GM19324 (cell line): Measurements from ENCODE around the gene ARHGAP19.

Source experiments
- ATAC-seq: cut with Tn5 transposase; IDR thresholded peaks from one replicate; pipeline ENCODE4 v1.9.1; 2021; ENCODE audit warnings: mild to moderate bottlenecking, moderate library complexity; ENCODE audit not compliant: unreplicated experiment, low FRiP score

The ARHGAP19 gene, protein sequence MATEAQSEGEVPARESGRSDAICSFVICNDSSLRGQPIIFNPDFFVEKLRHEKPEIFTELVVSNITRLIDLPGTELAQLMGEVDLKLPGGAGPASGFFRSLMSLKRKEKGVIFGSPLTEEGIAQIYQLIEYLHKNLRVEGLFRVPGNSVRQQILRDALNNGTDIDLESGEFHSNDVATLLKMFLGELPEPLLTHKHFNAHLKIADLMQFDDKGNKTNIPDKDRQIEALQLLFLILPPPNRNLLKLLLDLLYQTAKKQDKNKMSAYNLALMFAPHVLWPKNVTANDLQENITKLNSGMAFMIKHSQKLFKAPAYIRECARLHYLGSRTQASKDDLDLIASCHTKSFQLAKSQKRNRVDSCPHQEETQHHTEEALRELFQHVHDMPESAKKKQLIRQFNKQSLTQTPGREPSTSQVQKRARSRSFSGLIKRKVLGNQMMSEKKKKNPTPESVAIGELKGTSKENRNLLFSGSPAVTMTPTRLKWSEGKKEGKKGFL

DNA sequence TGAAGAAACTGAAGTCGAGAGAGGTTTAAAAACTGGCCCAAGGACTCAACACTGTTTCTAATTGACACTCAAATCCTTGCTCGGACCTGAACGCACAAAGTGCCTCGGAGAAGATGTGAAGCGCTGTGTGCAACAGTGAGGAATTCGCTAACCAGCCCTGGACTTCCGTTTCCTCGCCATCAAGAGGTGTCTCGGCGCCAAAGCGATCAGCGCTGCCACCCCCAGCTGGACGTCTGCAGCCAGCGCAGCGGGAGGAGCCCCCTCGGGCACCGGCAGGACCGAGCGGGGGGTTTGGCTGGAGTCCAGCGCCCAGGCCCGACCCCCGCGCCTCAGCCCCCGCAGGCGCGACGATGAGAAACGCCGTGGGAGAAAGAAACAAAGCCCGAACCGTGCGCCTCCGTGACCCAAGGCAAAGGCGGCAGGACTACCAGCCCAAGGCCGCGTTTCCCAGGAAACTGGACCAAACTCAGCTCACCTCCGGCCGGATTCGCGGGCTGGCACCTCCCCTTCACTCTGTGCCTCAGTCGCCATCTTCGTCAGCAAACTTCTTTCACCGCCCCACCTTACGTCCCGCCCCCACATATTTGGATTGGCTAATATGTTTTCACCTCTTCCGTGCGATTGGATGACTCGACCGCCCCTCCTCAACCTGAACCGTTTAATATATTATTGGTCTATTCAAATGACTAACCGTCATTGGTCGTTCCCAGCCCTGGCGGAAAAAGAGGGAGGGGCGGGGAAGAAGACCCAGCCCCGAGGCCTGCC lies at the start of gene ARHGAP19:
Gene ARHGAP19 (minus strand): TSS at position 541 of the 765 bp plus-strand sequence. CDS start 10 bp downstream, at position 531.
- peak; percentile 94 for ATAC-seq

- no peak for ATAC-seq
Observed at GRCh38 chr10:97341416-97341815, 49.0 kb upstream of the ARHGAP19 start.

DNA sequence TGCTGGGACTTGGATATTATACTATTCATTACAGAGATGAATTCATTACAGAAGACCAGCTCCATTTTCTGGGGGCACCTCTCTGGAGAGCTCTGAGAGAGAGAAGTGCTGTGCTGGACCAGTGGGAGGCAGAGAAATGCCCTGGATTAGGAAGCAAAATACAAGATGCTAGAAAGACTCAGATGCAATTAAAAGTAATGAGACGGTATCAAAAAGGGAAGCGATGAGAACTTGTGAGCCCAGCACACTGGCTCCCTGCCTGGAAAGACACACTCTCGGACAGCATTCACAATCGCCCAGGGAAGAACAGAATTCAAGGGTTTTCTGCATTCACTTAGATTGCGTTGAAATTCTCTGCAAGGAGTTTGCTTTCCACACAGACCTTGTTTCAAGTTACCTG lies 45.6 kb upstream of the ARHGAP19 start:
- ATAC-seq = no peak

DNA sequence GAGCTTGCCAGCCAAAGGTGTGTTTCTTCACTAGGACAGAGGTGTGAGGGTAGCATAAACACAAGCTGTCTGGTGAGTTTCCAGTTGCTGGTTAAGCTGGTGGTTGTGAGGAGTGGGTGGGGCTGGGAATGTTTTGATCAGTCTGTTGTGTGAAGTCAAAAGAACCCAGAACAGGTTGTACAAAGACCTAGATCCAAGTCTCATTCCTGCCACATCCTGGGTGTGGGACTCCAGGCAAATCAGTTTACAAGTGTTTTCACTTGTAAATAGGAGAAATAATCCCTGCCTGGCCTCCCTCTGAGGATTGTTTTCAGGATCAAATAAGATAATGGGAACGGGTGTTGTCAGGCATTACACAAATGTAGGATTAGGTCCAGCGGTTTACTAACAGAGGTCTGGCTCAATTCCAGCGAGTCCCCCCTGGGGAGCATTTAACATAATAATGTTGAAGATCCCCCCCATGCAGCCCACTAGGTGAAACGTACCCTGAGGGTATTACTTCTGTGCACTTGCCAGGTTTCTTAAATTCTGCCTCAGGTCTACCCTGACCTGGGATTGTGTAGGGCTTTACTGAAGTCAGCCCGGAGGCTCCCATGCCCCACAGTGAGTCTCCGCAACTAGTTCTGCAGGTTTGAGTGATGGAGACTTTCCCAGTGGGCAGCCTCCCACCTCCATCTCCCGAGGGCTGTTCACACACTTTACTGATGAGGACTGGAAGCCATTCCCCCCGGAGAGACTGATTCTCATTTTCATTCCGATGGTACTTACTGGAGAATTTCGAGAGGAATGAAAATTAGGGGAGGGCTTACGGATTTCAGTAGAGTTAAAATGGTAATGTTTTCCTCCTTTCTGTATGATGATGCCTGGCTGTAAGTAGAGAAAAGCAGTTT lies 44.8 kb upstream of the ARHGAP19 start:
- no peak for ATAC-seq

- ATAC-seq = no peak
Observed at GRCh38 chr10:97336446-97336845, 44.0 kb upstream of the ARHGAP19 start.

- ATAC-seq = no peak
Observed at GRCh38 chr10:97336006-97336405, 43.6 kb upstream of the ARHGAP19 start.

- ATAC-seq = no peak
Observed at GRCh38 chr10:97335188-97335619, 42.8 kb upstream of the ARHGAP19 start.

GRCh38 chr10:97334370-97335175 lies 42.1 kb upstream of the ARHGAP19 start, which contains the start of gene FRAT2:
Gene FRAT2, minus strand, starts transcription at chr10:97334729. Its CDS starts 157 bp downstream, at chr10:97334572.
- peak; percentile 87 for ATAC-seq

DNA sequence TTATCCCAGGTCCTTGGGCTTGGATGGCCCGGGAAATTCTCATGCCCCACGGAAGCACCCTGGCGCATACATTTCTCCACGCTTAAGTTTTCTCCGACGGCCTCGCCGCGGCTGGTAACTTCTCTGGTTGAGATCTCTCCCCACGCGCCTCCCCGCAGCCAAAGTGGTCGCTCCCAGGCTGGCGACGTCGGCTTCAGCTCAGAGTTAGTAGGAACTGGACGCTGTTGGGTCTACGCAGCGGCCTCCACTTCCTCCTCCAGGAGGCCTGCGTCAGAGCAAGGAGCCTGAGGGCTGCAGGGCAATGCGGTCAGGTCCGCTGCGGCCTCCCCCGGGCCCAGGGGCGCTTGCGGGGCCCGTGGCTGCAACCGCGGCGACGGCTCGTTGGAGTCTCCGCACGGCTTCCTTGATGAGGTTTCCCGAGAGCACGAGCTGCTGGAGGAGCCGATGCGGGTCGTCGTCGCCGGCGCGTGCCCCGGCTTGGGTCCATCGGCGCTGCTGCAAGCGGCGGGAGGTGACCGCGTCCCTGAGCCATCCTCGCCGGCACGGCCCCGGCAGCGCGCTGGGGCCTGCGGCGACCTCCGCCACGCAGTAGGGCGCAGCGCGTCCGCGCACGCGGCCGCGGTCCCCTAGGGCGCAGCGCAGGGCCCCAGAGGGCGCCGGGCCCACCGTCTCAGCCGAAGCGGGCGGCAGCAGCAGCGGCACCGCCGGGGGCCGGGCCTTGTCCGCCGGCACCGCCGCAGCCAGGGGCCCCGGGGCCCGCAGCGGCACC lies 41.3 kb upstream of the ARHGAP19 start:
- peak; percentile 23 for ATAC-seq

DNA sequence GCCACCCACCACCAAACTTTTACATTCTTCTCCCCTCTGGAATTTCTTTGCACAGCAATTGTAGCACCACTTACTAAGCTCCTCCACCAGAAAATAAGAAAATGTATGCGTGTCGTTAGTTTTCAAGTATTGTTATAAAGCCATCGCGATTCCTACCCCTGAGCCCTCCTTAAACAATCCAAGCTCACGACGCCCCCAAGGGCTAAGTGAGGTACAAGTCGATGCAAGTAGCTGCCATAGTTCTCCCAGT lies 40.8 kb upstream of the ARHGAP19 start:
- no peak for ATAC-seq

DNA sequence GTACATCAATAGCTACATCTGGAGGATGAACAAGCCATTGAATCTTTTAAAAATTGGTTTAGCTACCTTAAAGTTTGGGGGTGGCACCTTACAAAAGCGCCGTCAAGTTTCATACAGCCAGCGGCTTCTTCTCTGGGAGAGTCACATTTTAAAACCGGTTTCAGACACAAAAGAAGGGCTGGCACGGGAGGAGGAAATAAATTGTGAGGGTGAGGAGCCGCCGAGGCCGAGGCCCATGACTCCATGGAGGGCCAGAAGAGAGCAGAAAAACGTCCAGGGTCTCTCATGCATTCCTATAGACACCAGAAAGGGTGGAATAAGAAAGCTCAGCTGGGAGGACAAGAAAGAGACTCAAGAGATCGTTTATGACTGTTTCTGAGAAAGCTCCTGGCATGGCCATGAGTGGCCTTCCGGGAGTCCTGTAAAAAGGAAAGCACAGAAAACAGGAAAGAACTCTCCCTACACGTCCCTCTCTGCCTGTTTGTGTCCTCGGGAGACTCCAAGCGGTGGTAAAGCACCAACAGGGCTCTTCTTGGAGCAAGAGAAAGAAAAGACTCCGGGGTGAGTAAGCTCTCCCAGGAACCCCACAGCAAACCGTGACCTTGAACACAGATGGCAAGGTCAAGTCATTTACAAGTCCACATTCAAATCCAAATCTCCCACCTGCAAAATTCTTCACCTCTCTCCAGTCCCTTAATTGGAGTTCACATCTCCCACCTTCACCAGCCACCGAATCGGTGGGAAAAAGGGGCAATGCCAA lies 40.3 kb upstream of the ARHGAP19 start:
- ATAC-seq = no peak

DNA sequence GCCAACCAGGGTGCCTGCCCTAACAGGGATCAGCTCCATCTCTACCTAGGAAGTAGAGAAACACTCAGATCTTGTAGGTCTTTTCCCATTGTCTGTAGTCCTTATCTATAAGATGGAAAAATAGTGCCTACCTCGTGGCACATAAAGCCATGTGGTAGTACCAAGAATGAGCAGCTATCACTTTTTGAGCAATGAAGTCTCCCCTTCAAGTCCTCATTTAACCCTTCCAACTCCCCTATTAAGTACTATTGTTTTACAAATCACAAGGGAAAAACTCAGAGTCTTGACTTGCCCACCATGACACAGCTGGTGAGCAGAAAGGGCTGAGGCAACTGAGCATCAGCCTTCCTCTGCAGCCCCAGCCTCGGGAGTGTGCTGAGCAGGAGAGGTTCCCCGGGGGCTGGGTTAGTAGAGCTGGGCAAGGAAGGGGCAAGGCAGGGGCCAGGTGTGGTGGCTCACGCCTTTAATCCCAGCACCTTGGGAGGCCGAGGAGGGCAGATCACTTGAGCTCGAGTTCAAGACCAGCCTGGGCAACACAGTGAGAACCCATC lies 38.8 kb upstream of the ARHGAP19 start:
- no peak for ATAC-seq

DNA sequence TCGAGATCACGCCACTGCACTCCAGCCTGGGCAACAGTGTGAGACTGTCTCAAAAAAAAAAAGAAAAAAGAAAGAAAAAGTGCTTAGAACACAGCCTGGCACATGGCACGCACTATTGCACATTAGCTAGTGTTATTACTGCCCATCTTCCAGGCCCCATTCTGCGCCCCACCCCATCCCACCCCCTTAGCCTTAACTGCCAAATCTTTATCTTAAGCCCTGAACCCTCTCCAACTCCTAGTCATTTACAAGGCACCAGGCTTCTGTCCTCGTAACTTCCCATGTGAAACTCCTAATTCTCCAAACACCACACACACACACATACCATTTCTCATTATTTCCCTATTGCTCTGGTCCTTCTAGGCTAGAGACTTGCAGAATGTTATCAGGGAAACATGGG lies 37.3 kb upstream of the ARHGAP19 start:
- ATAC-seq = no peak

- ATAC-seq = no peak
Observed at GRCh38 chr10:97328646-97329453, 36.4 kb upstream of the ARHGAP19 start.

GRCh38 chr10:97327348-97328294 lies 35.2 kb upstream of the ARHGAP19 start:
- ATAC-seq = no peak

GRCh38 chr10:97325754-97326153 lies 33.3 kb upstream of the ARHGAP19 start:
- ATAC-seq = no peak
